ENCODE measurements around the gene C1RL.

DNA sequence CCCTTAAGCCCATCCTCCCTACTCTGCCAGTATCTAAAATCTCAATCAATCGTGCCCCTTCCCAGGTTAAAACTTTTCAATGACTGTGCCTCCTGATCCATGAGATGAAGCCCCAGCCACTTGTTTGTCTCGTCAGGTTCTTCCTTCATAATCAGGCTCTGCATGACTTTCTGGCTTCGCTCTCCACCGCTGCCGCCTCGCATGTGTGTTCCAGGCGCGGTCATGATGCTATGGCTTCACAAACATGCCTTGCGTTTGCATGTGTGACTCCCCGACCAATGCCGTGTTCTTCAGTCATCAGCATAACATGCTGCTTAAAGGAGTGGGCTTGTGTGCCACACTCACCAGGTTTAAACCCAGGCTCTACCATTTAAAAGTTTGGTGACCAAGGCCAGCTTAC lies 5.0 kb upstream of the C1RL start:
- TF ChIP-seq, protein P1, sequence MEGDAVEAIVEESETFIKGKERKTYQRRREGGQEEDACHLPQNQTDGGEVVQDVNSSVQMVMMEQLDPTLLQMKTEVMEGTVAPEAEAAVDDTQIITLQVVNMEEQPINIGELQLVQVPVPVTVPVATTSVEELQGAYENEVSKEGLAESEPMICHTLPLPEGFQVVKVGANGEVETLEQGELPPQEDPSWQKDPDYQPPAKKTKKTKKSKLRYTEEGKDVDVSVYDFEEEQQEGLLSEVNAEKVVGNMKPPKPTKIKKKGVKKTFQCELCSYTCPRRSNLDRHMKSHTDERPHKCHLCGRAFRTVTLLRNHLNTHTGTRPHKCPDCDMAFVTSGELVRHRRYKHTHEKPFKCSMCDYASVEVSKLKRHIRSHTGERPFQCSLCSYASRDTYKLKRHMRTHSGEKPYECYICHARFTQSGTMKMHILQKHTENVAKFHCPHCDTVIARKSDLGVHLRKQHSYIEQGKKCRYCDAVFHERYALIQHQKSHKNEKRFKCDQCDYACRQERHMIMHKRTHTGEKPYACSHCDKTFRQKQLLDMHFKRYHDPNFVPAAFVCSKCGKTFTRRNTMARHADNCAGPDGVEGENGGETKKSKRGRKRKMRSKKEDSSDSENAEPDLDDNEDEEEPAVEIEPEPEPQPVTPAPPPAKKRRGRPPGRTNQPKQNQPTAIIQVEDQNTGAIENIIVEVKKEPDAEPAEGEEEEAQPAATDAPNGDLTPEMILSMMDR (IDR thresholded peaks at IDR 0.05 in 8 of 11, conservative IDR thresholded peaks at IDR 0.05 in 3 of 11) = no peak
- no peak for TF ChIP-seq POLR2A (IDR thresholded peaks at IDR 0.05)

Data from spleen (tissue), 7 donors.